ENCODE data around the gene SORCS2.

SORCS2 gene

DNA sequence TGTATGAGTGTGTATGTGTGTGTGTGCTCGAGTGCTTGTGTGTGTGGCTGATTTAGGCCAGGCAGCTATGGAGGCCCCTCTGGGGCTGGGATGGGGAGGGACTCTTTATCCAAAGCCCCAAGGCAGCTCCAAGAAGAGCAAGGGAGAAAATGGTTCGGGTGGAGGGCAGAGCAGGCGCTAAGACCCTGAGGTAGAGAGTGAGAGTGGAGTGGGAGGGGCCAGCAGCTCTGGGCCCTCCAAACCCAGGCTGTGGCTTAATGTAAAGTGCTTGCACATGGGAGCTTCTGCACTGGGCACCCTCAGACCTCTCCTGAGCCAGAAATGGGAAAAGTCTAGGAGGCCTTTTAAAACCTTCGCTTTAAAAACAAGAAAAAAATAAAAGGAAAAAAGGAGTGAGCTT is 475.9 kb downstream of the SORCS2 start:
- DNase-seq (ENCODE audit: low spot score) = no peak

DNA sequence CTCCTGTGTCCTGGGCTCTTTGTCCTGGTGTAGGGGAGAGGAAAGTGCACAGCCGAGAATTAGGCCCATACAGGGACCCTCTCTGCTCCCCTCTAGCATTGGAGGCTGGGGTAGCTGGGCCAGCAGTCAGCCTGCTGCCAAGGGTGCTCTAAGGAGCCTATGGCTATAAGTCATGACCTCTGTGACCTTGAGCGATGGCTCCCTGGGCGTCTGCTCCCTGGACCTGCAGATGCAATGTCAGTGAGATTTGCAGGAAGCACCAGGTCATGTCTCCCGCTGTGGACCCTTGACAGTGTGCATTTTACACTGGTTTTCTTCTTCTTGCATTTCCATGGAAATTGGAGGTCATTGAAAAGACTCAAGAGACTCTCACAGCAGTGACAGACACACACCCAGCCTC is 476.5 kb downstream of the SORCS2 start:
- DNase-seq (ENCODE audit: low spot score) = no peak

DNA sequence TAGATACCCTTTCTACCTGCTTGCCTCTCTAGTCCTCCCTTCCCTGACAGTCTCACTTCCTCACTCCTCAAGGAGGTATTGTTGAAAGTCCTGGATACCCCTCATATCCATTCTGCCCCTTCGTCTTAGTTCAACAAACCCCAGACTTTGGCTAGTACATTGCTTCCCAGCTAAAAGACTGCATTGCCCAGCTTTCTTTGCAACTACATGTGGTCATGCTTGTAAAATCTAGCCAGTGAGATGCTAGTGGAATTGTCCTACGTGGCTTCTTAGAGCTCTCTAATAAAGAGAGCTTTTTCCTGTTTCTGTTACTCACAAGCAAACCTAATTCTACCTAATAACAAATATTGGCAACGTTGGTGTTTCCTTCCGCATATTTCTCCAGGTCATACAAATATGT is 480.3 kb downstream of the SORCS2 start:
- no peak for DNase-seq (ENCODE audit: low spot score)

DNA sequence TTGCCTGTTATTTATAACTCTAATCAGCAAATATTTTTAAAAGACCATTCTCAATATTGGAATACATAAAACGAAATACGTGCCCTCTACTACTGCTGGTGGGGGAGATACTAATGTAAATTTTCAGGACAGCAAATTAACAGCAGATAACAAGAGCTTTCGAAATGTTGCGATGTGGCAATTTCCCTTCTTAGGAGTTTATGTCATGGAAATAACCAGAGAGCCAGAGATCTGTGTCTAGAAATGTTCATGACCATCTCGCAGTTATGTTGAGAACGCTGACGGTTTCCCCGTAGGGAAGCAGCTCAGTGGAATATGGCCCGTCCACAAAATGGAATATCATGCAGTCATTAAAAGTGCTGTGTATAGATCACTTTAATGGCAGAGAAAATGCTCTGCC is 480.8 kb downstream of the SORCS2 start:
- DNase-seq (ENCODE audit: low spot score) = no peak

DNA sequence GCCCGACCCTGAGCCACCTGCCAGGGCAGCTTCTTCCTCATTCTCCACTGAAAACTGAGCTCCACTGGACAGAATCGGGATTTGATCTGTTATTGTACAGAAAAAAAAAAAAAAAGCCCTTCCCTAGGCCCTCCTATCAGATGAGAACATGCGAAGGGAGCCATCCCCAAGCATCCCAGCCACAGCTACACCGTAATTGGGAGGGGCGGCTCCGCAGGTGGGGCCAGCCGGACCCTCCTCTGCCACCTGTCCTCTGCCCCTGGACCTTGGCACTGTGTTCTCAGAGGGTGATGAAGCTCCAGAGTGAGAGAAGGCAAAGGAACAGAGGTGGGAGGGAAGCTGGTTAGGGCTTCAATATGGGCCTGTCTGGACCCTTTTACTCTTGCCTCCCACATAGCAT is 482.4 kb downstream of the SORCS2 start:
- no peak for DNase-seq (ENCODE audit: low spot score)

DNA sequence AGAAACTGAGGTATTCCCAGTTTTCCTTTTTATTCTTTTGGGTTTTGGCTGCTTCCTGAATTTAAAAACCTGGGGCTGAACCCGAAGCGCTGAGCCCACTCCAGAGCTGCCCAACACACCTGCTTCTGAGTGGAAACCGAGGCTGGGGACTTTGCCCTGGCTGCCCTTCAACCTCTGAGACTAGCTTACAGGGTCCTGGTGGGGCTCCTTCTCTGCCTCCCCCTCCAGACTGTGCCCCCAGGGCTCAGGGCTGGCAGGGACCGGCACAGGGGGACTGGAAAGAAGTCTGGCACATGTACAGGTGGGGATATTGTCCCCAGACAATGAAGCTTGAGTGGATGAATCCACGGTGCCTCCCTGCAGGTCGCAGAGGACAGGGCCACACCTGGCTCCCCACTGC is 482.8 kb downstream of the SORCS2 start:
- no peak for DNase-seq (ENCODE audit: low spot score)

DNA sequence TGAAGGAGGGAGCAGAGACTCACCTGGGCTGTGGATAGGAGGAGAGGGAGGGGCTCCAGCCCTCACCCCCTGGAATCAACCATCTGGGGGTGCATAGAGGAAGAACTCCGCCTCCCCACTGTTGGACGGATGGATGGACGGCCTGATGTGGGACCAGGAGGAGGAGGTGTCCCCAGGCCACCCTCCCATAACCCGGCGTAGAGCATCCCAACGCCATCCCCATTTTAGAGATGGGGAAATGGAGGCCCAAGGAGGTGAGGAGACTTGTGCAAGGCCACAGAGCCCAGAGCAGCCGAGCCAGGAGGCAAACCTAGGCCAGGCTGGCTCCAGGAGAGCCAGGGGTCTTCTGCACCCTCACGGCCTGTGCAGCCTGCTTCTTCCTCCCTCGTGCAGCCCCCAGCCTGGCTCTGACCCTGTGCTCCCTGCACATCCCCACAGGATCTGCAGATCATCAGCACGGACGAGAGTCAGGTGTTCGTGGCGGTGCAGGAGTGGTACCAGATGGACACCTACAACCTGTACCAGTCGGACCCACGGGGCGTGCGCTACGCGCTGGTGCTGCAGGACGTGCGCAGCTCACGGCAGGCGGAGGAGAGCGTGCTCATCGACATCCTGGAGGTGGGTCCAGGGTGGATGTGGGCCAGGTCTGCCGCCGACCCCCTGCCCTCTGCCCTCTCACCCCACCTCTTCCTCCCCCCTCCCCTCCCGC is 483.4 kb downstream of the SORCS2 start:
- DNase-seq (ENCODE audit: low spot score) = no peak

DNA sequence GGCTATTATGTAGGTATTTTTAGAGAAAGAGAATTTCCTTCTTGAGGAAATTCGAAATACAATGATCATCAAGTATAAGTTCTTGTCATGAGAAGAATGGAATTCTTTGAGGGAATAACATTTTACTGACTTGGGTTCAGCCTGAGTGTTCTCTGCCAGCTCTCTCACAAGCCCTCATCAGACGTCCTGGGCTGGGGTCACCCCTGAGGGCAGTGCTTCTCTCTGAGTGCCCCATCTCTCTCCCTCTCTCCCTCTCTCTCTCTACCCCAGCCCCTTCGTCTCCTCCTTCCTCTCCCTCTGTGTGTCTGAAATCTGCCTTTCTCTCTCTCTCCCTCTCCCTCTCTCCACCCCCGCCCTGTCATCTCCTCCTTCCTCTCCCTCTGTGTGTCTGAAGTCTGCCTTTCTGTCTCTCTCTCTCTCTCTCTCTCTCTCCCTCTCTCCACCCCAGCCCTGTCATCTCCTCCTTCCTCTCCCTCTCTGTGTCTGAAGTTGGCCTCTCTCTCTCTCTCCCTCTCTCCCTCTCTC is 484.1 kb downstream of the SORCS2 start:
- no peak for DNase-seq (ENCODE audit: low spot score)

DNA sequence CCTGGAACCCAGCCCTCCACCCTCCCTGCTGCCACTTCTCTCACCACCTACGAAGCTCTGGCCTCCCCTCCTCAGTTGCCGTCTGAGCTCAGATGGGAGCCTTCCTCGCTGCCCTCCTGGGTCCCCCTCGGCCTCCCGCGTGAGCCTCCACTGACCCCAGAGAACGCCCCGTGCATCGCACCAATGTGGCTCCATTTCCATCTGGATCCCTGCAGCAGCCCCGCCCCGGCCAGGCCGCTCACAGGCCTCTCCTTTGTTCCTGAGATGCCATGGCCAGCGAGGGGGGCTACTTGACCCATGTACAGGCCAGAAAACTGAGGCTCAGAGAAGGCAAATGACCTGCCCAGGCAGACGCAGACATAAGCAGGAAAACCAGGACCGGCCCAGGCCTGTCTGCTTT is 484.7 kb downstream of the SORCS2 start:
- DNase-seq (ENCODE audit: low spot score) = no peak

DNA sequence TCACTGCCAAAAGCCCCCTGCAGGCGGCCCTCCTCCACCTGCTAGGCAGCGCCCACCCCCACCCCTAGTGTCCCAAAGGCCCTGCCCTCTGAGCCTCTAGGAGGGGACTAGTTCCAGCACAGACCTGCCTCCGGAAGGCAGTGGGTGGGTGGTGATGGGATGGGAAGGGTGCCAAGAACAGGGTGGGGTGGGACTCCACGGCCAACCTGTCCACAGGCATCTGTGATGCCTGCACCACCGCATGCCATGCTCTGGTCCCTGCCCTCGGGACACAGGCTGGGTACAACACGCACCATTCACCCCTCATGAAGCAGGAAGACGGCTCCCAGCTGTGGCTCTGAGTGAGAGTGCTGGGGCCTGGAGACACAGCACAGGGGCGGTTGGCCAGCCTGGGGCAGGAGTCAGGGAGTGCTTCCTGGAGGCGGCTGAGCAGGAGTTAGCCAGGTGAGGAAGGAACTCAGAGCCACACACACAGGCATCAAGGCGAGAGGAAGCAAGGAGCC is 485.5 kb downstream of the SORCS2 start:
- DNase-seq (ENCODE audit: low spot score) = no peak

DNA sequence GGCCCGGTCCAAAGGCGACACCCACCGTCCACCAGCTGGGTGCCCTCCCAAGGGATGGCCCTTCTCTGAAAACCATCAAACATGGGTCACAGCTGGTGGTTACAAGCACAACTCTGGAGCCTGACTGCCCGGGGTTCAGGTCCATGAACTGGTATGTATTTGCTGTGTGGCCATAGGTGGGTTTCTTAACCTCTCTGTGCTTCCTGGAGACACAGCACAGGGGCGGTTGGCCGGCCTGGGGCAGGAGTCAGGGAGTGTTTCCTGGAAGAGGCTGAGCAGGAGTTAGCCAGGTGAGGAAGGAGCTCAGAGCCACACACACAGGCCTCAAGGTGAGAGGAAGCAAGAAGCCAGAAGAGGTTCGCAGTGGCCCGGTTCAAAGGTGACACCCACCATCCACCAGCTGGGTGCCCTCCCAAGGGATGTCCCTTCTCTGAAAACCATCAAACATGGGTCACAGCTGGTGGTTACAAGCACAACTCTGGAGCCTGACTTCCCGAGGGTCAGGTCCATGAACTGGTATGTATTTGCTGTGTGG is 486.0 kb downstream of the SORCS2 start:
- no peak for DNase-seq (ENCODE audit: low spot score)

DNA sequence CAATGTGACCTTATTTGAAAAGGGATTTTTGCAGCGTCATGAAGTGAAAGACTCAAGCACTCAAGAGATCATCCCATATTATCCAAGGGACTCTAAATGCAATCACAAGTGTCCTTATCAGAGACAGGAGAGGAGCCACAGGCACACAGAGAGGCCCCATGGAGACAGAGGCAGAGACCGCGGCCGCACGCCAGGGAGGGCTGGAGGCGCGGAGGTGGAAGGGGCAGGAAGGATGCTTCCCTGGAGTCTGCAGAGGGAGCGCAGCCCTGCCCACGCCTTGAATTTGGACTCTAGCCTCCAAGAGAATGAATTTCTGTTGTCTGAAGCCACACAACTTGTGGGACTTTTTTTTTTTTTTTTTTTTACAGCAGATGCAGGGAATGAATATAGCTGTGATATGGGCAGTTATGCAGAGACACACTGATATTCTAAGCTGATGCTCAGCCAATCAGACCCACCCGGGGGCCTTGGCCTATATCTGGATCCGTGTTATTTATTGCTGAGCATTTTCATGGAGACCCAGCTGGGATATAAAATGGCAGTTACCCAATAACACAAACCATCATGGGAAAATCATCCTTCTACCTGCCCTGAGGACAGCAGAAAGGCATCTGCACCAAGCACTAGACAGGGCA is 487.2 kb downstream of the SORCS2 start:
- no peak for DNase-seq (ENCODE audit: low spot score)

DNA sequence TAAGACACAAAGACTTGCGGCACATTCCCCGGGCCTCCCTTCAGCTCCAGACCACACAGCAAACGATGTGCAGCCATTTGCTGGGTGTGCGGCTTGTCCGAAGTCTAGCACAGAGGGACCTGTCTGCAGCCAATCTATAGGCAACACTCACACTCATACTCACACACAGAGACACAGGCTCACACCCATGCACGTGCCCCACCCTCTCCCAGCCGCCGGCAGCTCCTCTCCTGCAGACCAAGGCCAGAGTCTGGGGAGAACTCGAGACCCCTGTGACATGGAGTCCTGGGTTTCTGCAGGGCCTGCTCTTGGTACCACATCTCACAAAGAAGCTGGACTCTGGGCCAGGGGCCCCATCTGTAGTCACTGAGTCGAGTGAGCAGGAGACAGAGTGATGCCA is 487.8 kb downstream of the SORCS2 start:
- DNase-seq (ENCODE audit: low spot score) = no peak

DNA sequence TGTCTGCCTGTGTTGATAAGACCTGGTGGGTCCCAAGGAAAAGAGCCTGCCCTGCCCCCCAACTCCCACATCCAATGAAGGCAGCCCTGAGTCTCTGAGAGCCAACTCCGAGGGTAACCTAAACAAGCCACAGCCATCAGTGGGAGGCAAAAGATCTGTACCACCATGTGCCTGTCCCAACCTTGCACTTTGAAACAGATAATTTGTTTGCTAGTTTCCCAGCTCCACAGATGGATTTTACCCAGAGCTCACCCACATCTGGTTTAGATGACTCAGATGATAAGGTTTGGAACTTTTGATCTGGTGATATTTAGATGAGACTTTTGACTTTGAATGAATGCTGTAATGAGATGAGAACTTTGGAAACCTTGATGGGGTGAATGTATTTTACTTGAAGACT is 488.4 kb downstream of the SORCS2 start:
- no peak for DNase-seq (ENCODE audit: low spot score)

DNA sequence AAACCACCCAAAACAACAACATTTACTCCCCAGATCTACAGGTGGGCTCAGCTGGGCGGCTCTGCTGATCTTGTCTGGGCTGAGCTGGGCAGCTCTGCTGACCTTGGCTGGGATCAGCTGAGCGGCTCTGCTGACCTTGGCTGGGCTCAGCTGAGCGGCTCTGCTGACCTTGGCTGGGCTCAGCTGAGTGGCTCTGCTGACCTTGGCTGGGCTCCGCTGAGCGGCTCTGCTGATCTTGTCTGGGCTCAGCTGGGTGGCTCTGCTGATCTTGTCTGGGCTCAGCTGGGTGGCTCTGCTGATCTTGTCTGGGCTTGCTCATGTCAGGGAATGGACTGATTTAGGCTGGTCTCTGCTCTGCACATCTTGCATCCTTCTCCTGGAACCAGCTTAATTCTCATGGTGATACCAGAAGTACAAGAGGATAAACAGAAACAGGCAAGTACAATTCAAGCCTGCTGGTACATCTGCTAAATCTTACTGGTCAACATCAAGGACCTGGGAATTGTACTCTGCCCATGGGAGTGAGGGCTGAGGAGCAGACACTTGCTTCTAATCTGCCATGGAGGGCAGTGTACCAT is 490.9 kb downstream of the SORCS2 start:
- DNase-seq (ENCODE audit: low spot score) = no peak

DNA sequence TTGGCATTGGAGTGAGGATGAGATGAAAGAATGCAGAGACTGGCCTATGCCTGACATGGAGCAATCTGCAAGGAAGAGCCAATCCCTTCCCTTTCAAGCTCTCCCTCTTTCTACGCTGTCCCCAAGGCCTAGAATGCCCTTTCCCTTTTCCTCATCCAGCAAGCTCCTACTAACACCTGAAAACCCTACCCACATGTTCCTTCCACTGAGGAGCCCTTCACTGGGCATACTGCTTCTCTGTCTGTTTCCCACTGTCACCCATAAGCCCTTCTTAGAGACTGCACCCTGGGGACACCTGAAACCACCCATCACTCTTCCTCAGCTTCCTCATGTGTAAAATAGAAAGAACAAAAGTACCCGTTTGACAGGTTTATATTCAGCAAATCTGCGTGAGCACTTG is 492.0 kb downstream of the SORCS2 start:
- DNase-seq (ENCODE audit: low spot score) = no peak

DNA sequence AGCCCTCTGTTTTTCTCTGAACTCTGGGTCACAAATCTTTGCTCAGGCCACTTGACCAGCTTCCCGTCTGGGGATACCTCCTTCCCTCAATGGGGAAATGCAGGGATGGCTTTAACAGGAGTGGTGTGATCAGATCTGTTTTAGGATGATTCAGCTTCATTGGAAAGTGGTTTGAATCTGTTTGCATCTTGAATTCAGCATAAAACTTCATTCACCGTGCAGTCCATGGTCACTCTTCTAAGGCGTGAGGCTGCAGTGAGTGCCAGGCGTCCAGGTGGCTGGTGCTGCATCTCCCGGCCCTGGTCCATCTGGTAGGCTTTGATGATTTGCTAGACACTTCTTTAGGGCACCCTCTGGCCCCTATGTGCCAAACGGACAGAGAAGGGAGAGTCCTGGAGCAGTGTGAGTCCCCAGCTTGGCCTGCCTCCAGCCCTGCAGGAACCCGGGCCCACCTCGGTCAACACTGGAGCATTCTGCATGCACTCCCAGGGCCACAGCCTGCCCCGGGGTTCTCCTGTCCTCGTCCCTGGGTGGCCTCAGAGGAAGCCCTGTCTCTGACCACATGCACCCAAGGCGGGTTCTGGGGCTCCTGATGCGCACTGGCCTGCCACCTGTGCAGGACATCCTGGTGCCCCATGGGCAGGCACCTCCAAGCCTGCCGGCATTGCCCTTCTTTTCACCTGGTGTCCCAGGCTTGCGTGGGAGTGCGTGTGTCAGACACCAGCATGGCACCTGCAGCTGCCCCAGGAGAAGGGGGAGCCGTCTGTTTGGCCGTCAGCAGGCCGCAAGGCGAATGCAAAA is 493.9 kb downstream of the SORCS2 start:
- no peak for DNase-seq (ENCODE audit: low spot score)

DNA sequence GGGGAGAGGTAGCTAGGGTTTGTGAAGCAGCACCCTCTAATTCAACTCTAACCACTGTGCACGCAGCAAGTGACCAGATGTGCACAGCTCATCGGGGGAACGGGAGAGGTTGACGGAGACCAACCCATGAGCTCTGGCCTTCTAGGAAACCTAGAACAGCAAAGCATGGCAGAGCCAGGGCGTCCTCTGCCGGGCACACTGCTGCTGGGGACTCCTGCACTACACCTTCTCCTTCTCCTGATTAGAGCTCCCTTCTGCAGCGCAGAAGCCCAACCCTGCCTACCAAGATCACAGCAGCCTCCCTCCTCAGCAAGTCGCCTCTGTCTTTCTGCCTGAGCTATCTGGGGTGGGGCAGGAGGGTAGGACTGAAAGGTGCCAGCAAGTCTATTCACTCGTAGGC is 494.7 kb downstream of the SORCS2 start:
- DNase-seq (ENCODE audit: low spot score) = no peak

DNA sequence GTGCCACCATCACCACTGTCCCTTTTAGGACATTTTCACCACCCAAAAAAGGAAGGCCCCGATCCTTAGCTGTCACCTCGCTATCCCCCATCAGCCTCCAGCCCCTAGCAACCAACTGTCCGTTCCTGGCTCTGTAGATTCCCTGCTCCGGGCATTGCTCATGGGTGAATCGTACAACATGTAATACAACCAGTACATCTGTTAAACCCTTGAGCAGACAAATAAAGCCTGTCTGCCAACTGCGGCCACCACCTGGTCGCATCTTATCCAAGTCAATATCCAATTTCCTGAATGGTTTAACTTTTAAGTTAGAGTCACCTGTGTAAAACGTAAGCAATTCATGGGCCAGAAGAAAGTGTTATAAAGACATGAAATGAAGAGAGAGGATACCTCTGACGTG is 495.5 kb downstream of the SORCS2 start:
- no peak for DNase-seq (ENCODE audit: low spot score)

DNA sequence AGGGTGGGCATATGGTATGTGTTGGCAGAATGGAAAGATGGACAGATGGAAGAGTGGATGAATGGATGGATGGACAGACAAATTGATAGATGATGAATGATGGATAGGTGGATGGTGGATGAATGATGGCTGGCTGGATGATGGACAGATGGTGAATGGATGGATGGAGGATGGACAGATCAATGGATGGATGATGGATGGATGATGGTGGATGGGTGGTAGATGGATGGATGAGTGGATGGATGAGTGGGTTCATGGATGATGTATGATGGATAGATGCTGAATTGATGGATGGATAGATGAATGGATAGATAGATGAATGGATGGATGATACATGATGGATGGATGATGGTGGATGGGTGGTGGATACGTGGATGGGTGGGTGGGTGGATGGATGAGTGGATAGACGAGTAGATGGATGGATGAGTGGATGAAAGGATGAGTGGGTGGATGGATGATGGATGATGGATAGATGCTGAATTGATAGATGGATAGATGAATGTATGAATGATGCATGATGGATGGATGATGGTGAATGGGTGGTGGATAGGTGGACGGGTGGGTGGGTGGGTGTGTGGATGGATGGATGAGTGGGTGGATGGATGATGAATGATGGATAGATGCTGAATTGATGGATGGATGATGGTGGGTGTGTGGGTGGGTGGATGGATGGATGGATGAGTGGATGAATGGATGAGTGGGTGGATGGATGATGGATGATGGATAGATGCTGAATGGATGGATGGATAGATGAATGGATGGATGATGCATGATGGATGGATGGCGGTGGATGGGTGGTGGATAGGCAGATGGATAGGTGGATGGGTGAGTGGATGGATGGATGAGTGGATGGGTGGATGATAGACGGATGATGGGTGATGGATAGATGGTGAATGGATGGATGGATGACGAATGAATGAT is 497.7 kb downstream of the SORCS2 start:
- no peak for DNase-seq (ENCODE audit: low spot score)

DNA sequence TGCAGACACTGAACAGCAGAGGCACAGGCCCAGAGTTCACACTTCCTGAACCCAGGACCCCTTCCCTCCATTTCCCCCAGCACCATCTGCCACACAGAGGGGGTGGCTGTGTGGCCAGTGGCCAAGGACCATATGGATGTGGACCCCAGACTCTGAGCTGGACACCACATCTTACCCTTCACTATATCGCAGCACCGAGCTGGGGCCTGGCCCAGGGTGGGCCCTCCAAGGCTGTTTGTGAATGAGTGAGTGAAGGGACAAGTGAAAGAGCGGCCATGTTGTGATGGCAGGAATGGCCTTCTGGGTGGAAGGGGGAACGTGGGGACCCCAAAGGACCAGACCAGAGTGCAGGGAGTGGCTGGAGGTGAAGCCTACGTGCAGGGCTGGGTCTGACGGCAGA is 498.7 kb downstream of the SORCS2 start:
- no peak for DNase-seq (ENCODE audit: low spot score)

Data from COLO829 (cell line).